ENCODE measurements around the gene SPRR1B. TPM values are rescaled to one million over a fixed set of nuclear protein-coding genes. Genes with fewer than 3 reads are reported as not detected.

The SPRR1B gene
- total and polyA plus RNA-seq, 10 of the 15 experiments (the other 5 are each of a cell fraction or from before 2014, with no cell fraction given): not detected

DNA sequence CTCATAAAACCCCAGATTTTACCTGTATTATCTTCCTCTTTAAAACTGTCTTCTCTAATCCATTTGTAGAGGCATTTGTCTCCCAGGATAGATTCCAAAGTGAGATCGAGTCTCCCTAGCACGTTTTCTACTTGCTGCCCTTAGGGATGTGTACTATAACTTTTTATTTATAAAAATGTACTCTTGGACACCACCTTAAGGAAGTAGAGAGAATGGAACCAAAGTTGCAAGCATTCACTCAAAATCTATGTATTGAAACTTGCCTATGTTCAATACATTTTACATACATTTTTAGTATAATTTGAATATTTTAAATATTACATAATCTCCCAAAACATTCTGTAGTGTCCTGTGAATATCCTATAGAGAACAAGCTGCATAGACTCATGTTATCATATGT lies 27.2 kb downstream of the SPRR1B start (continued):
- TF ChIP-seq, protein P1, sequence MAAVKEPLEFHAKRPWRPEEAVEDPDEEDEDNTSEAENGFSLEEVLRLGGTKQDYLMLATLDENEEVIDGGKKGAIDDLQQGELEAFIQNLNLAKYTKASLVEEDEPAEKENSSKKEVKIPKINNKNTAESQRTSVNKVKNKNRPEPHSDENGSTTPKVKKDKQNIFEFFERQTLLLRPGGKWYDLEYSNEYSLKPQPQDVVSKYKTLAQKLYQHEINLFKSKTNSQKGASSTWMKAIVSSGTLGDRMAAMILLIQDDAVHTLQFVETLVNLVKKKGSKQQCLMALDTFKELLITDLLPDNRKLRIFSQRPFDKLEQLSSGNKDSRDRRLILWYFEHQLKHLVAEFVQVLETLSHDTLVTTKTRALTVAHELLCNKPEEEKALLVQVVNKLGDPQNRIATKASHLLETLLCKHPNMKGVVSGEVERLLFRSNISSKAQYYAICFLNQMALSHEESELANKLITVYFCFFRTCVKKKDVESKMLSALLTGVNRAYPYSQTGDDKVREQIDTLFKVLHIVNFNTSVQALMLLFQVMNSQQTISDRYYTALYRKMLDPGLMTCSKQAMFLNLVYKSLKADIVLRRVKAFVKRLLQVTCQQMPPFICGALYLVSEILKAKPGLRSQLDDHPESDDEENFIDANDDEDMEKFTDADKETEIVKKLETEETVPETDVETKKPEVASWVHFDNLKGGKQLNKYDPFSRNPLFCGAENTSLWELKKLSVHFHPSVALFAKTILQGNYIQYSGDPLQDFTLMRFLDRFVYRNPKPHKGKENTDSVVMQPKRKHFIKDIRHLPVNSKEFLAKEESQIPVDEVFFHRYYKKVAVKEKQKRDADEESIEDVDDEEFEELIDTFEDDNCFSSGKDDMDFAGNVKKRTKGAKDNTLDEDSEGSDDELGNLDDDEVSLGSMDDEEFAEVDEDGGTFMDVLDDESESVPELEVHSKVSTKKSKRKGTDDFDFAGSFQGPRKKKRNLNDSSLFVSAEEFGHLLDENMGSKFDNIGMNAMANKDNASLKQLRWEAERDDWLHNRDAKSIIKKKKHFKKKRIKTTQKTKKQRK (IDR thresholded peaks at IDR 0.05; ENCODE audit: low read depth, low read length): no peak
- TF ChIP-seq, protein P2, sequence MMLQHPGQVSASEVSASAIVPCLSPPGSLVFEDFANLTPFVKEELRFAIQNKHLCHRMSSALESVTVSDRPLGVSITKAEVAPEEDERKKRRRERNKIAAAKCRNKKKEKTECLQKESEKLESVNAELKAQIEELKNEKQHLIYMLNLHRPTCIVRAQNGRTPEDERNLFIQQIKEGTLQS (IDR thresholded peaks at IDR 0.05; ENCODE audit: borderline replicate concordance, extremely low read depth, low read depth, low read length): no peak
- TF ChIP-seq, protein P3, sequence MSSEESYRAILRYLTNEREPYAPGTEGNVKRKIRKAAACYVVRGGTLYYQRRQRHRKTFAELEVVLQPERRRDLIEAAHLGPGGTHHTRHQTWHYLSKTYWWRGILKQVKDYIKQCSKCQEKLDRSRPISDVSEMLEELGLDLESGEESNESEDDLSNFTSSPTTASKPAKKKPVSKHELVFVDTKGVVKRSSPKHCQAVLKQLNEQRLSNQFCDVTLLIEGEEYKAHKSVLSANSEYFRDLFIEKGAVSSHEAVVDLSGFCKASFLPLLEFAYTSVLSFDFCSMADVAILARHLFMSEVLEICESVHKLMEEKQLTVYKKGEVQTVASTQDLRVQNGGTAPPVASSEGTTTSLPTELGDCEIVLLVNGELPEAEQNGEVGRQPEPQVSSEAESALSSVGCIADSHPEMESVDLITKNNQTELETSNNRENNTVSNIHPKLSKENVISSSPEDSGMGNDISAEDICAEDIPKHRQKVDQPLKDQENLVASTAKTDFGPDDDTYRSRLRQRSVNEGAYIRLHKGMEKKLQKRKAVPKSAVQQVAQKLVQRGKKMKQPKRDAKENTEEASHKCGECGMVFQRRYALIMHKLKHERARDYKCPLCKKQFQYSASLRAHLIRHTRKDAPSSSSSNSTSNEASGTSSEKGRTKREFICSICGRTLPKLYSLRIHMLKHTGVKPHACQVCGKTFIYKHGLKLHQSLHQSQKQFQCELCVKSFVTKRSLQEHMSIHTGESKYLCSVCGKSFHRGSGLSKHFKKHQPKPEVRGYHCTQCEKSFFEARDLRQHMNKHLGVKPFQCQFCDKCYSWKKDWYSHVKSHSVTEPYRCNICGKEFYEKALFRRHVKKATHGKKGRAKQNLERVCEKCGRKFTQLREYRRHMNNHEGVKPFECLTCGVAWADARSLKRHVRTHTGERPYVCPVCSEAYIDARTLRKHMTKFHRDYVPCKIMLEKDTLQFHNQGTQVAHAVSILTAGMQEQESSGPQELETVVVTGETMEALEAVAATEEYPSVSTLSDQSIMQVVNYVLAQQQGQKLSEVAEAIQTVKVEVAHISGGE (CRISPR knock-in tag; IDR thresholded peaks at IDR 0.05): no peak
- TF ChIP-seq RAD21 (IDR thresholded peaks at IDR 0.05; ENCODE audit: insufficient read depth, low read depth, low read length) (no peak), SRF (IDR thresholded peaks at IDR 0.05; ENCODE audit: low read depth in 2 of 2, low read length in 2 of 2) (no peak), SIX5 (IDR thresholded peaks at IDR 0.05; ENCODE audit: low read depth, low read length, severe bottlenecking) (no peak), RBBP5 (conservative IDR thresholded peaks at IDR 0.05) (no peak), JUND (IDR thresholded peaks at IDR 0.05; ENCODE audit: low read depth, low read length) (no peak), NR2F1 (conservative IDR thresholded peaks at IDR 0.05) (no peak), TCF3 (IDR thresholded peaks at IDR 0.05; ENCODE audit: borderline replicate concordance, insufficient read depth, low read depth, low read length) (no peak), HDAC6 (IDR thresholded peaks at IDR 0.05; ENCODE audit: unreplicated experiment) (no peak)
